H9 (cell line): ENCODE data around the gene COX5A. TPM values are rescaled to one million over a fixed set of nuclear protein-coding genes. Genes with fewer than 3 reads are reported as not detected.
A peak's percentile ranks its signal among the peaks of the same experiment; 100 is the strongest.

ENCODE experiments used
- DNase-seq: peaks from one replicate; pipeline ENCODE4 v3.0.0-alpha.2; 2017
- H2AFZ ChIP-seq: one replicate; pipeline ENCODE4 v1.6.1; 2013; ENCODE audit warnings: mild to moderate bottlenecking, low read length, control low read depth, moderate library complexity
- H2AK5ac ChIP-seq: 2 replicates; pipeline ENCODE4 v1.6.1; 2013; ENCODE audit warnings: low read length, control low read depth, mixed read lengths; ENCODE audit not compliant: insufficient read length
- H2BK120ac ChIP-seq: one replicate; pipeline ENCODE4 v1.6.1; 2013; ENCODE audit warnings: low read depth, mild to moderate bottlenecking, low read length, control low read depth, inconsistent platforms; ENCODE audit not compliant: poor library complexity, severe bottlenecking
- H2BK12ac ChIP-seq: 2 replicates; pipeline ENCODE4 v1.6.1; 2013; ENCODE audit warnings: low read length, control low read depth, mixed read lengths, low read depth; ENCODE audit not compliant: insufficient read length
- H2BK15ac ChIP-seq: 2 replicates; pipeline ENCODE4 v1.6.1; 2013; ENCODE audit warnings: low read depth, low read length, control low read depth
- H2BK20ac ChIP-seq: one replicate; pipeline ENCODE4 v1.6.1; 2013; ENCODE audit warnings: low read depth, mild to moderate bottlenecking, low read length, control low read depth, inconsistent platforms; ENCODE audit not compliant: poor library complexity, severe bottlenecking
- H2BK5ac ChIP-seq: 2 replicates; pipeline ENCODE4 v1.6.1; 2013; ENCODE audit warnings: low read length, control low read depth, mixed read lengths; ENCODE audit not compliant: insufficient read length
- H3K14ac ChIP-seq: 2 replicates; pipeline ENCODE4 v1.6.1; 2013; ENCODE audit warnings: low read length, control low read depth; ENCODE audit not compliant: insufficient read depth
- H3K18ac ChIP-seq: 2 replicates; pipeline ENCODE4 v1.6.1; 2013; ENCODE audit warnings: low read depth, mild to moderate bottlenecking, mixed read lengths, low read length, control low read depth; ENCODE audit not compliant: insufficient read length
- H3K23ac ChIP-seq: 2 replicates; pipeline ENCODE4 v1.6.1; 2013; ENCODE audit warnings: low read length, control low read depth, mixed read lengths, low read depth; ENCODE audit not compliant: insufficient read length
- H3K23me2 ChIP-seq: 2 replicates; pipeline ENCODE4 v1.6.1; 2013; ENCODE audit warnings: low read depth, mild to moderate bottlenecking, mixed read lengths, low read length, control low read depth; ENCODE audit not compliant: insufficient read length, poor library complexity, severe bottlenecking
- H3K27ac ChIP-seq: 2 replicates; pipeline ENCODE4 v1.5.1; 2013; ENCODE audit warnings: low read length, control low read depth, mixed read lengths, low read depth; ENCODE audit not compliant: insufficient read length
- H3K27me3 ChIP-seq: 2 replicates; pipeline ENCODE4 v1.6.1; 2013; ENCODE audit warnings: low read length, control low read depth, inconsistent platforms; ENCODE audit not compliant: insufficient read depth
- H3K4ac ChIP-seq: 2 replicates; pipeline ENCODE4 v1.6.1; 2013; ENCODE audit warnings: low read depth, mild to moderate bottlenecking, control low read depth, inconsistent platforms, low read length, moderate library complexity
- H3K4me1 ChIP-seq: 2 replicates; pipeline ENCODE4 v1.6.1; 2013; ENCODE audit warnings: low read length, control low read depth, inconsistent platforms; ENCODE audit not compliant: insufficient read depth
- H3K4me2 ChIP-seq: 2 replicates; pipeline ENCODE4 v1.6.1; 2013; ENCODE audit warnings: low read length, control low read depth, mixed read lengths; ENCODE audit not compliant: insufficient read length, insufficient read depth
- H3K56ac ChIP-seq: 2 replicates; pipeline ENCODE4 v1.6.1; 2013; ENCODE audit warnings: low read depth, mild to moderate bottlenecking, mixed read lengths, low read length, control low read depth; ENCODE audit not compliant: insufficient read length
- H3K79me1 ChIP-seq: 2 replicates; pipeline ENCODE4 v1.6.1; 2013; ENCODE audit warnings: low read depth, mild to moderate bottlenecking, moderate library complexity, low read length, control low read depth, inconsistent platforms; ENCODE audit not compliant: insufficient read depth, poor library complexity, severe bottlenecking
- H3K79me2 ChIP-seq: 2 replicates; pipeline ENCODE4 v1.6.1; 2013; ENCODE audit warnings: low read length, control low read depth, inconsistent platforms; ENCODE audit not compliant: insufficient read depth
- H3K9ac ChIP-seq: 2 replicates; pipeline ENCODE4 v1.6.1; 2013; ENCODE audit warnings: low read length, control low read depth, mixed read lengths; ENCODE audit not compliant: insufficient read length; ENCODE audit errors: extremely low read depth
- H3K9me3 ChIP-seq: one replicate; pipeline ENCODE4 v1.6.1; 2013; ENCODE audit warnings: low read depth, low read length, inconsistent platforms; ENCODE audit not compliant: control insufficient read depth
- H3T11ph ChIP-seq: one replicate; pipeline ENCODE4 v1.6.1; 2013; ENCODE audit warnings: mild to moderate bottlenecking, low read length, control low read depth, inconsistent platforms
- H4K20me1 ChIP-seq: one replicate; pipeline ENCODE4 v1.6.1; 2013; ENCODE audit not compliant: control insufficient read depth, insufficient read length, insufficient read depth
- H4K5ac ChIP-seq: 2 replicates; pipeline ENCODE4 v1.6.1; 2013; ENCODE audit warnings: low read depth, mild to moderate bottlenecking, mixed read lengths, low read length, control low read depth; ENCODE audit not compliant: insufficient read length
- H4K8ac ChIP-seq: replicated peaks from 2 replicates; pipeline ENCODE4 v1.6.1; 2013; ENCODE audit warnings: low read length, control low read depth, mixed read lengths, low read depth; ENCODE audit not compliant: insufficient read length
- H4K91ac ChIP-seq: 2 replicates; pipeline ENCODE4 v1.6.1; 2013; ENCODE audit warnings: low read depth, mild to moderate bottlenecking, moderate library complexity, mixed read lengths, low read length, control low read depth; ENCODE audit not compliant: insufficient read length
- H3K27ac Mint-ChIP-seq, 3 experiments: 2 replicates in 2 of 3; 3 replicates in 1 of 3; pipeline ENCODE4 v1.8.0; 2020 to 2021; ENCODE audit warnings: mixed read lengths in 3 of 3, mild to moderate bottlenecking in 1 of 3, moderate library complexity in 1 of 3
- H3K27me3 Mint-ChIP-seq: 2 replicates; pipeline ENCODE4 v1.8.0; 2021; ENCODE audit warnings: low read depth, mild to moderate bottlenecking, moderate library complexity, mixed read lengths
- H3K36me3 Mint-ChIP-seq, 3 experiments: 2 replicates in 2 of 3; 3 replicates in 1 of 3; pipeline ENCODE4 v1.8.0; 2020 to 2021; ENCODE audit warnings: low read depth in 3 of 3, mixed read lengths in 3 of 3; ENCODE audit not compliant: insufficient read depth in 1 of 3
- H3K4me1 Mint-ChIP-seq, 2 experiments: 2 replicates each; pipeline ENCODE4 v1.8.0; 2020; ENCODE audit warnings: mixed read lengths in 2 of 2
- H3K4me3 Mint-ChIP-seq, 2 experiments: 2 replicates in 1 of 2; 3 replicates in 1 of 2; pipeline ENCODE4 v1.8.0; 2020 to 2021; ENCODE audit warnings: mild to moderate bottlenecking in 2 of 2, mixed read lengths in 2 of 2, moderate library complexity in 1 of 2
- H3K9me3 Mint-ChIP-seq, 2 experiments: 2 replicates in 1 of 2; 3 replicates in 1 of 2; pipeline ENCODE4 v1.8.0; 2020; ENCODE audit warnings: mild to moderate bottlenecking in 2 of 2, mixed read lengths in 2 of 2, moderate library complexity in 1 of 2
- WGBS: extraction: QIAGEN DNeasy Blood & Tissue Kit; methylation state at CpG from one replicate; pipeline ENCODE4 v1.1.7; 2013; ENCODE audit warnings: missing lambda C conversion rate, low lambda C conversion rate, mixed read lengths; ENCODE audit not compliant: insufficient read length; ENCODE audit errors: extremely low coverage; 5-methylcytosine and 5-hydroxymethylcytosine counted together
- total RNA-seq: library from RNA; stranded (reverse); gene quantifications from 2 replicates; pipeline ENCODE4 v1.2.1, GENCODE V29; 2021
- TF ChIP-seq, protein P1 (sequence below): fragments of 200-600 bp; sonication (generic); conservative IDR thresholded peaks from 3 replicates; pipeline ENCODE4 v1.8.0; 2021; ENCODE audit warnings: antibody characterized with exemption, mild to moderate bottlenecking

The COX5A gene
- total RNA-seq, 1 experiment from 2014 or later, result 331 TPM

DNA sequence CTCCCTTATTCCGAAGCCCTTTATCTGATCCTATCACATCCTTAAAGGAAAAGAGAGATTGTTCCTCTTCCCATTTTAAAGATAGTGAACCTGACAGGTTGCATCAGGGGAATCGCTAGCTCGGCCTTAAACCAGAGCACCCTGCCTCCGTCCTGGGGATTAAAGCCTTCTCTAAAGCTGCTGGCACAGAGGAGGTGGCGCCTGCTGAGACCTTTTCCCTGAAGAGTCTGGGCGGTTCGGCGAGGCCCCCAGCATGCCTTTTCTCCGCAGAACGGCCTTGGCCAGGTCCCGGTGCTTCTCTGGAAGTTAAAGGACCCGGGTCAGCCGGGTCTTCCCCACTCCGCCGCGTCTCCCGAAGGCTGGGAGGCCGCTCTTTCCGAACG, 31.8 kb downstream of the COX5A start:
- H2AK5ac ChIP-seq, result no peak overlapping the region
- H3K79me2 ChIP-seq, result no peaks in the 10 kb centered on the region
- H3K4me1 ChIP-seq, result no peaks in the 10 kb centered on the region
- H3K14ac ChIP-seq, result peak overlapping the region; percentile 68
- H4K91ac ChIP-seq, result no peak overlapping the region
- Mint-ChIP-seq H3K27me3 (no peaks in the 10 kb centered on the region), H3K9me3 (peaks cover 0 to 5% of the 10 kb centered on the region in 2 experiments; a peak in 1 of 5 replicates), H3K36me3 (peaks cover 29 to 51% (median 48%) of the 10 kb centered on the region in 3 experiments), H3K4me1 (peaks cover 19 to 20% of the 10 kb centered on the region in 2 experiments), H3K4me3 (peak overlapping the region; percentile 93 to 98), H3K27ac (peak overlapping the region; percentile 57 to 96 (median 73); a peak in 6 of 7 replicates)
- H3K18ac ChIP-seq, result no peak overlapping the region
- H3K9ac ChIP-seq, result peak overlapping the region; percentile 54
- H3K23me2 ChIP-seq, result peaks cover 9% of the 10 kb centered on the region
- peak; percentile 40 for DNase-seq
- H2BK5ac ChIP-seq, result no peak overlapping the region
- H3K4me2 ChIP-seq, result peak overlapping the region; percentile 77
- H3K56ac ChIP-seq, result no peak overlapping the region
- TF ChIP-seq, protein P1, sequence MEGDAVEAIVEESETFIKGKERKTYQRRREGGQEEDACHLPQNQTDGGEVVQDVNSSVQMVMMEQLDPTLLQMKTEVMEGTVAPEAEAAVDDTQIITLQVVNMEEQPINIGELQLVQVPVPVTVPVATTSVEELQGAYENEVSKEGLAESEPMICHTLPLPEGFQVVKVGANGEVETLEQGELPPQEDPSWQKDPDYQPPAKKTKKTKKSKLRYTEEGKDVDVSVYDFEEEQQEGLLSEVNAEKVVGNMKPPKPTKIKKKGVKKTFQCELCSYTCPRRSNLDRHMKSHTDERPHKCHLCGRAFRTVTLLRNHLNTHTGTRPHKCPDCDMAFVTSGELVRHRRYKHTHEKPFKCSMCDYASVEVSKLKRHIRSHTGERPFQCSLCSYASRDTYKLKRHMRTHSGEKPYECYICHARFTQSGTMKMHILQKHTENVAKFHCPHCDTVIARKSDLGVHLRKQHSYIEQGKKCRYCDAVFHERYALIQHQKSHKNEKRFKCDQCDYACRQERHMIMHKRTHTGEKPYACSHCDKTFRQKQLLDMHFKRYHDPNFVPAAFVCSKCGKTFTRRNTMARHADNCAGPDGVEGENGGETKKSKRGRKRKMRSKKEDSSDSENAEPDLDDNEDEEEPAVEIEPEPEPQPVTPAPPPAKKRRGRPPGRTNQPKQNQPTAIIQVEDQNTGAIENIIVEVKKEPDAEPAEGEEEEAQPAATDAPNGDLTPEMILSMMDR, result no peak
- no peak overlapping the region for H3K4ac ChIP-seq
- no peak overlapping the region for H2BK12ac ChIP-seq
- no peak overlapping the region for H3T11ph ChIP-seq
- no peak overlapping the region for H4K8ac ChIP-seq
- no peak overlapping the region for H4K5ac ChIP-seq
- no peaks in the 10 kb centered on the region for H3K27me3 ChIP-seq
- no peaks in the 10 kb centered on the region for H3K9me3 ChIP-seq
- H2BK120ac ChIP-seq, result no peak overlapping the region
- WGBS, result no CpG with 5 or more reads among the region's 20 CpGs
- no peaks in the 10 kb centered on the region for H4K20me1 ChIP-seq
- no peak overlapping the region for H3K27ac ChIP-seq
- no peak overlapping the region for H2BK15ac ChIP-seq
- H2BK20ac ChIP-seq, result no peak overlapping the region
- no peaks in the 10 kb centered on the region for H3K79me1 ChIP-seq
- no peak overlapping the region for H3K23ac ChIP-seq
- no peak overlapping the region for H2AFZ ChIP-seq
